Heart left ventricle (tissue), 16 donors: Measurements from ENCODE around the gene KLK13. TPM values are rescaled to one million over a fixed set of nuclear protein-coding genes. Genes with fewer than 3 reads are reported as not detected.

Source experiments
- ATAC-seq, 4 donors: fragments of 200-7000 bp; cut with Tn5 transposase; one replicate each; pipeline ENCODE4 v1.9.1; 2020 to 2022; ENCODE audit warnings: moderate library complexity in 4 of 4, mild to moderate bottlenecking in 3 of 4, moderate number of reproducible peaks in 1 of 4
- DNase-seq, 5 donors: peaks; one replicate each; pipeline ENCODE4 v3.0.0-alpha.2; 2020
- H3K27ac ChIP-seq, 12 donors: fragments of 200-600 bp; sonication (generic) in 4 of 12; one replicate each; pipeline versions ENCODE4 v1.5.0 to v1.8.0; 2016 to 2022; ENCODE audit warnings: mild to moderate bottlenecking in 2 of 12
- H3K27me3 ChIP-seq, 9 donors: fragments of 200-600 bp; sonication (generic) in 2 of 9; one replicate each; pipeline versions ENCODE4 v1.5.1 to v1.8.0; 2016 to 2022; ENCODE audit warnings: mild to moderate bottlenecking in 3 of 9
- H3K36me3 ChIP-seq, 9 donors: fragments of 200-600 bp; sonication (generic) in 2 of 9; one replicate each; pipeline versions ENCODE4 v1.5.0 to v1.8.0; 2018 to 2022; ENCODE audit warnings: mild to moderate bottlenecking in 2 of 9
- H3K4me1 ChIP-seq, 12 donors: fragments of 200-600 bp; sonication (generic) in 4 of 12; one replicate each; pipeline versions ENCODE4 v1.5.0 to v1.8.0; 2016 to 2022; ENCODE audit warnings: mild to moderate bottlenecking in 3 of 12
- H3K4me3 ChIP-seq, 12 donors: fragments of 200-600 bp; sonication (generic) in 4 of 12; one replicate each; pipeline versions ENCODE4 v1.5.0 to v1.8.0; 2017 to 2022; ENCODE audit warnings: mild to moderate bottlenecking in 9 of 12, moderate library complexity in 4 of 12
- H3K9me3 ChIP-seq, 12 donors: fragments of 200-600 bp; sonication (generic) in 4 of 12; one replicate each; pipeline versions ENCODE4 v1.5.0 to v1.8.0; 2016 to 2022; ENCODE audit warnings: mild to moderate bottlenecking in 1 of 12
- CTCF ChIP-seq, 12 donors: fragments of 200-600 bp; sonication (generic) in 4 of 12; IDR thresholded peaks; one replicate each; pipeline versions ENCODE4 v1.5.0 to v1.8.0; 2018 to 2022; ENCODE audit warnings: antibody characterized with exemption in 12 of 12, mild to moderate bottlenecking in 5 of 12
- POLR2A ChIP-seq, 2 donors: fragments of 450-650 bp; IDR thresholded peaks; one replicate each; pipeline ENCODE4 v1.6.1; 2017; ENCODE audit warnings: antibody characterized with exemption in 2 of 2, mild to moderate bottlenecking in 2 of 2, moderate library complexity in 2 of 2
- WGBS, 4 donors: extraction: QIAGEN DNeasy Blood & Tissue Kit in 2 of 4; methylation state at CpG; one replicate each; pipeline versions ENCODE4 v1.1.5 to v1.1.7; 2013 to 2018; 5-methylcytosine and 5-hydroxymethylcytosine counted together
- intact Hi-C, 10 donors: fragments of 100-400 bp; cut with DNase I; formaldehyde crosslinking; loops; one replicate each; pipeline versions ENCODE4 v1.11.1 to v1.14.2; 2022
- polyA plus RNA-seq, 2 donors: library from polyadenylated mRNA; stranded (reverse); fragments of 200-250 nt; gene quantifications; one replicate each; pipeline ENCODE4 v1.2.3, GENCODE V29; 2013
- total RNA-seq, 9 donors: library from RNA; depleted of rRNA in 2 of 9; stranded (reverse); fragments of >200 nt in 2 of 9; fragmentation: NEBNext Ultra II Directional in 3 of 9; extraction: Animal tissue kit (Norgen Biotek cat#: 25700) in 3 of 9; gene quantifications; one replicate each; pipeline versions ENCODE4 v1.1.0 to v1.2.4, GENCODE V29; 2016 to 2023
- donor health status: ischemic (EF 13 %, LVEDD 7.1; RV severe dilation, severe dysfunction).
- donor health status: healthy with polysubstance abuse.
- donor health status: DM: no; HTN: yes; CAD: no.
- donor health status: DM: no; HTN: no; CAD: no.
- donor health status: ischemic (EF 25% LVEDD 6.9; RV normal size, moderate dysfunction).
- donor health status: ischemic (EF 25% LVEDD 5.7; RV mildly dilated, moderate dysfunction).
- donor health status: healthy.
- donor health status: DM: yes; HTN: yes; CAD: no.
- donor health status: ischemic (EF 35%, LVEDD 5.7; RV mildly dilated, moderate dysfunction).
- donor health status: nonischemic (EF 11% LVEDD 7.7; RV severe dilation, severe dysfunction).
- donor health status: DM: yes; HTN: yes; CAD: no.
- donor health status: PGD.
- donor health status: ischemic (EF 29% LVEDD 5.4; RV normal size, mild dysfunction).
- donor health status: nonischemic (EF 23%, LVEDD 6.1; RV moderate dilation, normal function).

The KLK13 gene
- total and polyA plus RNA-seq, 11 donors: 0.90 to 2.2 TPM; not detected in 9

GRCh38 chr19:51091126-51091525 is 26.2 kb upstream of the KLK13 start:
- no peaks in the 10 kb centered on the region for H3K36me3 ChIP-seq
- H3K4me3 ChIP-seq: no peak overlapping the region
- no peak overlapping the region for H3K27ac ChIP-seq
- peaks cover 0 to 5% (median 0%) of the 10 kb centered on the region in 12 donors for H3K4me1 ChIP-seq
- no peaks in the 10 kb centered on the region for H3K27me3 ChIP-seq
- intact Hi-C loops: loop anchor here in 5 of 10 donors (5.0 to 10.0 kb wide), 3 partner anchors 64 to 159 kb away; partner anchors contain the start of gene KLK11 (in 1 of the 5)
- H3K9me3 ChIP-seq: no peaks in the 10 kb centered on the region
- WGBS, 4 donors: 79 to 89% (median 82%) methylated on average over 10 of the region's 10 CpGs
- DNase-seq (no peak), ATAC-seq (no peak)
- TF ChIP-seq CTCF (IDR thresholded peaks at IDR 0.05) (no peak), POLR2A (IDR thresholded peaks at IDR 0.05) (no peak)

GRCh38 chr19:51090471-51090870 is 25.6 kb upstream of the KLK13 start:
- Histone ChIP-seq H3K4me1 (peaks cover 0 to 5% (median 0%) of the 10 kb centered on the region in 12 donors), H3K36me3 (no peaks in the 10 kb centered on the region), H3K9me3 (no peaks in the 10 kb centered on the region), H3K27me3 (no peaks in the 10 kb centered on the region), H3K4me3 (no peak overlapping the region), H3K27ac (no peak overlapping the region)
- ATAC-seq (no peak), DNase-seq (no peak)
- 64 to 73% (median 67%) methylated on average over 7 to 8 of the region's 8 CpGs for WGBS, 4 donors
- TF ChIP-seq POLR2A (IDR thresholded peaks at IDR 0.05): no peak
- no peak for TF ChIP-seq CTCF (IDR thresholded peaks at IDR 0.05)
- intact Hi-C loops: loop anchor here in 5 of 10 donors (5.0 to 10.0 kb wide), 3 partner anchors 63 to 158 kb away; partner anchors contain the start of gene KLK11 (in 1 of the 5)

- Histone ChIP-seq H3K27ac (no peak overlapping the region), H3K27me3 (no peaks in the 10 kb centered on the region), H3K9me3 (no peaks in the 10 kb centered on the region), H3K4me3 (no peak overlapping the region), H3K4me1 (no peaks in the 10 kb centered on the region), H3K36me3 (no peaks in the 10 kb centered on the region)
- TF ChIP-seq CTCF (IDR thresholded peaks at IDR 0.05) (no peak), POLR2A (IDR thresholded peaks at IDR 0.05) (no peak)
- intact Hi-C loops: loop anchor here in 5 of 10 donors (5.0 to 10.0 kb wide), 4 partner anchors 62 to 157 kb away; partner anchors contain the start of gene KLK11 (in 1 of the 5)
- WGBS, 4 donors: 71 to 82% (median 77%) methylated on average over 17 of the region's 17 CpGs
- ATAC-seq (peak in 1 of 4 donors; percentile 37), DNase-seq (no peak)
Observed at GRCh38 chr19:51089786-51090185, 24.9 kb upstream of the KLK13 start.

DNA sequence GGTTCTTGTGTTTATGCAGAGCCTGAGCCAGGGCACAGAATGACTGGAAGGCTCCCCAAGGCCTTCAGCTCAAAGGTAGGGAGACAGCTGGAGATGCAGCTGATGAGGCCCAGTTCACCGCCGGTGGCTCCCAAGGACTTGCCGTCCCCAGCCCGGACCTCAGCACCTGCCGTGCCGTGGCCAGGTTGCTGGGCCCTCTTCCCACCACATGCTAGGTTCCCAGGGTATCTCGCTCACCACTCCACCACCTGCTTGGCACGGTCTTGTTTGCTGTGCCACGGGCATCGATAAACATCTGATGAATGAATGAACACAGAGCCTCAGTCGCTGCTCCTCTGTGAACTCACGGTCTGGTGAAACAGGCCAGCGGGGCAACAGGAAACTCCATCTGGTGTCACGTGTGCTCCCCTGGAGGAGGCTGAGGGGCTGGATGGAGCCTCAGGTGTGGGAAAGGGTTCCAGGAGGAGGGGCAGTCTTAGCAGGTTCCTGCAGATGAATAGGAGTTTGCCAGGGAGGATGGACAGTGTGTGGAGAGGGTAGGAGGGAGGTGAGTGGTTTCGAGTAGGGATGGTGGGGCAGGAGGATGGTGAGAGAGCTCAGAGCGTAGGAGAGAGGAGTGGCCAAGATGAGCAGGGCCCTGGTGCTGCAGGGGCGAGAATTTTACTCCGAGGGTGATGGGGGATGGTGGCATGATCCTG is 21.4 kb upstream of the KLK13 start:
- Histone ChIP-seq H3K4me1 (no peaks in the 10 kb centered on the region), H3K9me3 (no peaks in the 10 kb centered on the region), H3K27me3 (no peaks in the 10 kb centered on the region), H3K27ac (no peak overlapping the region), H3K36me3 (no peaks in the 10 kb centered on the region), H3K4me3 (no peak overlapping the region)
- DNase-seq (no peak), ATAC-seq (no peak)
- 80 to 86% (median 84%) methylated on average over 18 of the region's 18 CpGs for WGBS, 4 donors
- TF ChIP-seq CTCF (IDR thresholded peaks at IDR 0.05): no peak
- TF ChIP-seq POLR2A (IDR thresholded peaks at IDR 0.05): no peak
- intact Hi-C loops: loop anchor here in 1 of 10 donors (5.0 kb wide), 1 partner anchor 64 kb away; no protein-coding TSS in a partner anchor
